ENCODE measurements around the gene PPP4R1. TPM values are rescaled to one million over a fixed set of nuclear protein-coding genes. Genes with fewer than 3 reads are reported as not detected.
A peak's percentile ranks its signal among the peaks of the same experiment; 100 is the strongest.

The PPP4R1 gene
- total and polyA plus RNA-seq, 2 of the 4 experiments (the other 2 are of a cell fraction) = 80.6 to 123 TPM

DNA sequence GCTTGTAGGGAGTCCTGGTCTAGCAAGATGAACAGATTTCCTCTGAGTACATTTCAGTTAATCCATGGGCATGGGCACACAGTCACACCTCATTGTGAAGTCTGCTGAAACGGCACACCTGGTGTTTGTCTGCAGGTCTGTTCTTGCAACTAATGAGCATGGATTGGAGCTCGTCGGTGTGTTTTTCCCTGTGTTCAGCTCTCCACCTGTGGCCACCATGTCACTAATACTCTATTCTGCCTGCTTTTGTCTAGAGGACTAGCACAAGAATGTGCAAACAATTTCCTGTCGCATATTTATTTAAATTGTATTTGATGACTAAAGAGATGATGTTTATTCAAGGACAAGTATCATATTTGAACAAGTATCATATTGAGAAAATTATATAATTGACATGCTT is 24.5 kb upstream of the PPP4R1 start:
- Histone ChIP-seq H3K9me1 (ENCODE audit: insufficient read depth, low read length) (no peaks in the 10 kb centered on the region; the same call in 1 of the 2 replicates), H3K9me3 (ENCODE audit: control insufficient read depth, insufficient read depth, low read length) (no peaks in the 10 kb centered on the region), H3K23ac (ENCODE audit: low read depth, low read length) (no peak overlapping the region), H3K4me2 (ENCODE audit: low read depth, low read length) (no peak overlapping the region), H3K79me1 (ENCODE audit: low read depth in 1 of 2, low read length in 2 of 2) (no peaks in the 10 kb centered on the region), H3K4ac (ENCODE audit: low read depth, low read length) (peak overlapping the region; percentile 5; the same call in 1 of the 2 replicates), H2BK15ac (ENCODE audit: low read depth, low read length) (no peak overlapping the region), H3K14ac (replicated peaks; ENCODE audit: low read depth, low read length) (no peak overlapping the region), H3K4me3 (ENCODE audit: insufficient read depth, low read depth, low read length) (no peak overlapping the region), H3K9ac (ENCODE audit: low read depth, low read length) (no peak overlapping the region), H4K5ac (ENCODE audit: low read depth, low read length) (no peak overlapping the region), H4K91ac (ENCODE audit: insufficient read depth, low read depth, low read length) (peak overlapping the region; percentile 2; the same call in 1 of the 2 replicates), H3K4me1 (ENCODE audit: control insufficient read depth, insufficient read depth, low read length) (peaks cover 7% of the 10 kb centered on the region), H2BK20ac (ENCODE audit: low read depth, low read length) (peak overlapping the region; percentile 0; the same call in 1 of the 2 replicates), H3K27me3 (ENCODE audit: control insufficient read depth, insufficient read depth, low read length) (no peaks in the 10 kb centered on the region), H2AFZ (replicated peaks; ENCODE audit: low read length, poor library complexity) (no peak overlapping the region), H2BK120ac (ENCODE audit: low read depth, low read length) (peak overlapping the region; percentile 74; the same call in 1 of the 2 replicates), H2AK5ac (ENCODE audit: low read depth, low read length) (peak overlapping the region; percentile 5; the same call in 1 of the 2 replicates), H3K18ac (ENCODE audit: low read depth, low read length) (no peak overlapping the region), H2AK9ac (replicated peaks; ENCODE audit: low read depth, low read length, poor library complexity) (no peak overlapping the region), H4K20me1 (ENCODE audit: insufficient read depth, low read length) (no peaks in the 10 kb centered on the region), H2BK5ac (ENCODE audit: low read depth, low read length, poor library complexity, severe bottlenecking) (no peak overlapping the region), H3K27ac (ENCODE audit: insufficient read depth, low read length) (no peak overlapping the region), H4K8ac (ENCODE audit: low read depth in 2 of 2, low read length in 2 of 2) (peak overlapping the region in 1 of 2 experiments; percentile 9; a peak in 2 of 4 replicates), H3K56ac (ENCODE audit: extremely low read depth, insufficient read depth, low read length) (no peak overlapping the region), H3K36me3 (ENCODE audit: control insufficient read depth, insufficient read depth, low read length) (no peaks in the 10 kb centered on the region)
- ChIA-PET POLR2A (ENCODE audit: unreplicated experiment) (no interaction called here), CTCF (no interaction called here)
- intact Hi-C loops (cut with micrococcal nuclease) (no loop called here), in situ Hi-C loops (cut with MboI; ENCODE audit: low sequenced_read_pairs) (no loop called here), dilution Hi-C loops (cut with HindIII; ENCODE audit: low sequenced_read_pairs, unreplicated experiment) (no loop called here)
- ATAC-seq (ENCODE audit: low read depth) = no peak
- BruUV-seq (replicated peaks) = no TSS peak
- no peak for DNase-seq
- no peak for TF ChIP-seq CHD1 (IDR thresholded peaks at IDR 0.05; ENCODE audit: low read depth, low read length)
- no peak for TF ChIP-seq RCOR1 (IDR thresholded peaks at IDR 0.05; ENCODE audit: insufficient replicate concordance, low read length)
- no peak for TF ChIP-seq MAFK (IDR thresholded peaks at IDR 0.05; ENCODE audit: low read depth, low read length)
- TF ChIP-seq BHLHE40 (IDR thresholded peaks at IDR 0.05; ENCODE audit: low read depth, low read length) = no peak
- TF ChIP-seq MAZ (IDR thresholded peaks at IDR 0.05; ENCODE audit: borderline replicate concordance, low read depth, low read length) = no peak
- WGBS, 2 experiments (ENCODE audit: extremely low coverage in 2 of 2, insufficient read length in 1 of 2) = 70% methylated on average over 1 of the region's 4 CpGs; no CpG with 5 or more reads in 1 of the 2 experiments
